ENCODE data around the gene RPL19. TPM values are rescaled to one million over a fixed set of nuclear protein-coding genes. Genes with fewer than 3 reads are reported as not detected.
A peak's percentile ranks its signal among the peaks of the same experiment; 100 is the strongest.

RPL19 gene
- total RNA-seq, 2 experiments from 2014 or later: 3,132 to 4,395 TPM

GRCh38 chr17:39222866-39223834 is 23.1 kb downstream of the RPL19 start:
- no peak for DNase-seq (ENCODE audit: low spot score)
- Histone ChIP-seq H3K4me2 (ENCODE audit: low read length) (no peak overlapping the region), H4K20me1 (ENCODE audit: insufficient read depth, low read length) (no peaks in the 10 kb centered on the region), H3K79me2 (ENCODE audit: insufficient read depth, low read depth, low read length) (no peaks in the 10 kb centered on the region), H3K27ac (ENCODE audit: low read depth, low read length, poor library complexity, severe bottlenecking) (no peak overlapping the region), H3K4me1 (ENCODE audit: insufficient read depth, low read length, poor library complexity, severe bottlenecking) (no peaks in the 10 kb centered on the region), H2AFZ (ENCODE audit: low read length) (no peak overlapping the region), H3K9me2 (ENCODE audit: insufficient read depth, low read length) (no peaks in the 10 kb centered on the region), H3K4me3 (ENCODE audit: low read depth, low read length, poor library complexity, severe bottlenecking) (no peak overlapping the region), H3K9me3 (ENCODE audit: low read length) (no peaks in the 10 kb centered on the region), H3K36me3 (ENCODE audit: insufficient read depth, low read length) (no peaks in the 10 kb centered on the region)
- intact Hi-C loops (cut with micrococcal nuclease; ENCODE audit: unreplicated experiment): no loop called here
- no TSS peak for BruUV-seq (replicated peaks)
- ChIA-PET POLR2A (no interaction called here), CTCF (ENCODE audit: unreplicated experiment) (no interaction called here)
- TF ChIP-seq EZH2phosphoT487 (IDR thresholded peaks at IDR 0.05; ENCODE audit: borderline replicate concordance, low read depth, low read length): no peak

- intact Hi-C loops (cut with micrococcal nuclease; ENCODE audit: unreplicated experiment): no loop called here
- TF ChIP-seq EZH2phosphoT487 (IDR thresholded peaks at IDR 0.05; ENCODE audit: borderline replicate concordance, low read depth, low read length) (no peak), CTCF (conservative IDR thresholded peaks at IDR 0.05; ENCODE audit: low read length) (no peak)
- H4K20me1 ChIP-seq (ENCODE audit: insufficient read depth, low read length): no peaks in the 10 kb centered on the region
- ChIA-PET POLR2A (no interaction called here), CTCF (ENCODE audit: unreplicated experiment) (no interaction called here)
- no peaks in the 10 kb centered on the region for H3K9me3 ChIP-seq (ENCODE audit: low read length)
- no peak for DNase-seq (ENCODE audit: low spot score)
- no TSS peak for BruUV-seq (replicated peaks)
- H3K4me3 ChIP-seq (ENCODE audit: low read depth, low read length, poor library complexity, severe bottlenecking): no peak overlapping the region
- H3K27ac ChIP-seq (ENCODE audit: low read depth, low read length, poor library complexity, severe bottlenecking): no peak overlapping the region
- no peaks in the 10 kb centered on the region for H3K79me2 ChIP-seq (ENCODE audit: insufficient read depth, low read depth, low read length)
- H2AFZ ChIP-seq (ENCODE audit: low read length): no peak overlapping the region
- H3K36me3 ChIP-seq (ENCODE audit: insufficient read depth, low read length): no peaks in the 10 kb centered on the region
- no peaks in the 10 kb centered on the region for H3K4me1 ChIP-seq (ENCODE audit: insufficient read depth, low read length, poor library complexity, severe bottlenecking)
- H3K4me2 ChIP-seq (ENCODE audit: low read length): no peak overlapping the region
- H3K9me2 ChIP-seq (ENCODE audit: insufficient read depth, low read length): no peaks in the 10 kb centered on the region
Measured at GRCh38 chr17:39223907-39224777, 24.1 kb downstream of the RPL19 start.

GRCh38 chr17:39224778-39225307 is 24.8 kb downstream of the RPL19 start:
- intact Hi-C loops (cut with micrococcal nuclease; ENCODE audit: unreplicated experiment): no loop called here
- no peak overlapping the region for H3K27ac ChIP-seq (ENCODE audit: low read depth, low read length, poor library complexity, severe bottlenecking)
- H3K79me2 ChIP-seq (ENCODE audit: insufficient read depth, low read depth, low read length): no peaks in the 10 kb centered on the region
- no peaks in the 10 kb centered on the region for H3K9me2 ChIP-seq (ENCODE audit: insufficient read depth, low read length)
- H2AFZ ChIP-seq (ENCODE audit: low read length): no peak overlapping the region
- BruUV-seq (replicated peaks): no TSS peak
- H3K4me1 ChIP-seq (ENCODE audit: insufficient read depth, low read length, poor library complexity, severe bottlenecking): no peaks in the 10 kb centered on the region
- H3K9me3 ChIP-seq (ENCODE audit: low read length): no peaks in the 10 kb centered on the region
- H3K4me2 ChIP-seq (ENCODE audit: low read length): no peak overlapping the region
- H3K4me3 ChIP-seq (ENCODE audit: low read depth, low read length, poor library complexity, severe bottlenecking): no peak overlapping the region
- TF ChIP-seq EZH2phosphoT487 (IDR thresholded peaks at IDR 0.05; ENCODE audit: borderline replicate concordance, low read depth, low read length): peak; percentile 92; the same call in 1 of the 2 replicates
- no peak for TF ChIP-seq CTCF (conservative IDR thresholded peaks at IDR 0.05; ENCODE audit: low read length)
- no peaks in the 10 kb centered on the region for H4K20me1 ChIP-seq (ENCODE audit: insufficient read depth, low read length)
- CTCF ChIA-PET (ENCODE audit: unreplicated experiment): no interaction called here
- no peak for DNase-seq (ENCODE audit: low spot score)
- POLR2A ChIA-PET: no interaction called here
- no peaks in the 10 kb centered on the region for H3K36me3 ChIP-seq (ENCODE audit: insufficient read depth, low read length)
